Epithelial cell of esophagus (primary cell): ENCODE measurements around the gene SYT3.

Experiments
- DNase-seq: peaks from one replicate; pipeline ENCODE4 v3.0.0; 2010; ENCODE audit warnings: low read depth
- H3K4me3 ChIP-seq: 2 replicates; pipeline ENCODE4 v1.5.1; 2011; ENCODE audit warnings: mild to moderate bottlenecking, low read length, control low read depth
- TF ChIP-seq, protein P1 (sequence below): IDR thresholded peaks from 2 replicates; pipeline ENCODE4 v1.5.1; 2011; ENCODE audit warnings: low read depth, mild to moderate bottlenecking, low read length, control low read depth, inconsistent platforms; ENCODE audit not compliant: insufficient read depth; ENCODE audit errors: missing control alignments

The SYT3 gene

DNA sequence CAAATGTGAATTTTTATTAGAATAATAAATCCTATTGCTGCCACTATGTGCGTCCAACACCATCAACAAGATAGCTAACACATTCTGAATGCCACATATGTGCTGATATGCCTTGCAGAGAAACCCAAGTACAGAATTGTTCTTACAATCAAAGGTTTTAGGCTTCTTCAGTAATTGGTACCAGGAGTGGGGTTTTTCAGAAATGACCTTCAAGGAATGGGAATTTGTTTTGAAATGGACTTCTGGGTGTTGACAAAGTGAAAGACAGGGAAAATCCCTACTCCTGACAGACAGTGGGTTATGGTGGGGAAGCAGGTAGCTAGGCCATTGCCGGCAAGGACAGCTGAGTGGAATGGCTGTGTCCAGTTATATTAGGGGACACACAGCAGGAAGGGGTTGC lies 5.7 kb downstream of the SYT3 start:
- no peak overlapping the region for H3K4me3 ChIP-seq
- TF ChIP-seq, protein P1, sequence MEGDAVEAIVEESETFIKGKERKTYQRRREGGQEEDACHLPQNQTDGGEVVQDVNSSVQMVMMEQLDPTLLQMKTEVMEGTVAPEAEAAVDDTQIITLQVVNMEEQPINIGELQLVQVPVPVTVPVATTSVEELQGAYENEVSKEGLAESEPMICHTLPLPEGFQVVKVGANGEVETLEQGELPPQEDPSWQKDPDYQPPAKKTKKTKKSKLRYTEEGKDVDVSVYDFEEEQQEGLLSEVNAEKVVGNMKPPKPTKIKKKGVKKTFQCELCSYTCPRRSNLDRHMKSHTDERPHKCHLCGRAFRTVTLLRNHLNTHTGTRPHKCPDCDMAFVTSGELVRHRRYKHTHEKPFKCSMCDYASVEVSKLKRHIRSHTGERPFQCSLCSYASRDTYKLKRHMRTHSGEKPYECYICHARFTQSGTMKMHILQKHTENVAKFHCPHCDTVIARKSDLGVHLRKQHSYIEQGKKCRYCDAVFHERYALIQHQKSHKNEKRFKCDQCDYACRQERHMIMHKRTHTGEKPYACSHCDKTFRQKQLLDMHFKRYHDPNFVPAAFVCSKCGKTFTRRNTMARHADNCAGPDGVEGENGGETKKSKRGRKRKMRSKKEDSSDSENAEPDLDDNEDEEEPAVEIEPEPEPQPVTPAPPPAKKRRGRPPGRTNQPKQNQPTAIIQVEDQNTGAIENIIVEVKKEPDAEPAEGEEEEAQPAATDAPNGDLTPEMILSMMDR = no peak
- no peak for DNase-seq

DNA sequence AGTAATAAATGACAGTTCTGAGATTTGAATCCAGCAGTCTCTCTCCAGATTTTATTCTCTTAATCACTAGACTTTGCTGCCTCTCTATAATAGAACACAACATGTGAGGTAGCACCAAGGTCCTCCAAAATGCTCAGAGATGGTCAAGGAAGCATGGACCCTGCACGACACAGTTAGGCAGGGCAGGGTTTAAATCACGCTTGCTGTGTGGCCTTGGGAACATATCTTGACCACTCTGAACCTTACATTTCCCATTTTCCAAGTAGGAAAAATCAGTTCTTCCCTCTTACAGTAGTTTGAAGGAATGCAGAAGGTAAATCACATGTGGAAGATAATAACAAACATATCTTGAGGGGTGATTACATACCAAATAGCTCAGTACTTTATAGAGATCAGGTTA lies 6.3 kb downstream of the SYT3 start:
- TF ChIP-seq, protein P1 = no peak
- no peak overlapping the region for H3K4me3 ChIP-seq
- no peak for DNase-seq

DNA sequence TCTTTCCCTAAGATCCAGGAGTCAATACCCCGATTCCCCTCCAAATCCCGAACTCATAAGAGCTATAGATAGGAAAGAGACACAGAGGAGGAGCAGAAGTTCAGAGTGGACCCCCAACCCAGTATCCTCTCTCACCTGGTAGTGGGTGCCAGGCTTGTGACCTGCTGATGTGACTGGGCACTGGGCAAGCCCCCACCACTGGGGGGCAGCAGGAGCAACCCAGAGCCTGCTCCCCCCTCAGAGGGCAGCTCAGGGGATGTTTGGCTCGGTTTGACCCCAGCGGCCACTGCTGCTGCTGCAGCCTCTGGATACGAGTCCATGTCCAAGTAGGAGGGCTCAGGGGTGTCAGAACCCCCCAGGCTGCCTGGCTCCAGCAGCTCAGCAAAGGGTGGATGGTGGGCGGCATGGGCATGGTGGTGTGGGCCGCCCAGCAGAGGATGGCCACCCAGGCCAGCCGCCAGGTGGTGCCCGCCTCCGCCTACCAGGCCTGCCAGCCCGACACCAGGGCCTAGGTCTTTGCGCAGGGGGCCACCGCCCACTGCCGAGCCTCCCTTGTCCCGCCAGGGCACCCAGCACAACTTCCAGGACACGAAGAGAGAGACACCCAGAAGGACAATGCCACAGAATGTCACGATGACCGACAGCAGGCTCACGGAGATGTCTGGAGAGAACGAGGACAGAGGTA lies 7.4 kb downstream of the SYT3 start:
- no peak for DNase-seq
- H3K4me3 ChIP-seq = no peak overlapping the region
- TF ChIP-seq, protein P1 = no peak

DNA sequence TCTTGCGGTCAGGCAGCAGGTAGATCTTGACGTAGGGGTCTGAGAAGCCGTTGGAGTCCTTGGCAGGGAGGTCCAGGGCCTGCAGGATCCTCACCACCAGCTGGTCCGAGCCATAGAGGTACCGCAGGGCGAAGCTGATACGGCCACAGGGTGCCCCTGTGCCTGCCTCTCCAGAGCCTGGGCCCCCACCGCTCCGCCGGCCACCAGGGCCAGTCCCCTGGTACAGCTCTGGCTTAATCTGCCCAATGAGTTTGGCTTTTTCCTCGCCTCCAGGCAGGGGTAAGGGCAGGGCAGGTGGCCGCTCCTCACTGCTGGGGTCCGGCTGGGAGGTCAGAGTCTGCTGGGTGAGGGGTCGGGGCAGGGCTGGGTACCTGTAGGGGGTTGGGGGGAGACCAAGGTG lies 9.9 kb downstream of the SYT3 start:
- TF ChIP-seq, protein P1 = no peak

DNA sequence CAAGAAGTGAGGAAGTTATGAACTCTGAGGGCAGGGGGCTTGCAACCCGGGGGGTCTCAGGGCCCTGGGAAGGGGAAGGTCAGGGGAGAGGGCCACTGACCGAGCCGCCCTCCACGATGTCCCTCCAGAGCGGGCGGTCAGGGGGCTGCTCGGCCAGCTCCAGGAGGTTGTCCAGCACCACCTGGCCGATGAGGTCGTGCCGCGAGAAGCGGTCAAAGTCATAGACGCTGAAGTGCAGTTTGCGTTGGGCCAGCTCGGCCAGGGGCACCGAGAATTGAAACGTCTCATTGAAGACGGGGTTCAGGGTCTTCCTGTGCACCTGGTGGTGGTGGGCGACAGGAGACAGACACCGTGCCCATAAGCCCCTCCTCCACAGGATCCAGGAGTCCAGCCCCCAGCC lies 10.5 kb downstream of the SYT3 start:
- no peak overlapping the region for H3K4me3 ChIP-seq
- no peak for DNase-seq
- TF ChIP-seq, protein P1 = no peak

More for the DNA sequence above, 9.9 kb downstream of the SYT3 start:
- DNase-seq = no peak
- H3K4me3 ChIP-seq = no peak overlapping the region

DNA sequence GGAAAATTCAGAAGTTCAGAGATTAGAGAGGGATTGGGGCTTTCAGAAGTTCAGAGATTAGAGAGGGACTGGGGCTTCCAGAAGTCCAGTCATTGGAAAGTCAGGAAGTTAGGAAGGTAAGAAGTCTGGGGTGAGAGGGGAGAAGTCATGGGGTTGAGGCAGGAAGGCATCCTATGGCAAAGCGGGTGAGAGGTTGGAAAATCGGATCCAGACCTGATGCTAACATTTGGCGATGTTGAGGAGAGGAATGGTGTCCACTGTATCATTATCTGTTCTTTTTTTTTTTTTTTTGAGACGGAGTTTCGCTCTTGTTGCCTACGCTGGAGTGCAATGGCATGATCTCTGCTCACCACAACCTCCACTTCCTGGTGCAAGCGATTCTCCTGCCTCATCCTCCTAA lies 11.1 kb downstream of the SYT3 start:
- DNase-seq = no peak
- TF ChIP-seq, protein P1 = no peak
- H3K4me3 ChIP-seq = no peak overlapping the region

DNA sequence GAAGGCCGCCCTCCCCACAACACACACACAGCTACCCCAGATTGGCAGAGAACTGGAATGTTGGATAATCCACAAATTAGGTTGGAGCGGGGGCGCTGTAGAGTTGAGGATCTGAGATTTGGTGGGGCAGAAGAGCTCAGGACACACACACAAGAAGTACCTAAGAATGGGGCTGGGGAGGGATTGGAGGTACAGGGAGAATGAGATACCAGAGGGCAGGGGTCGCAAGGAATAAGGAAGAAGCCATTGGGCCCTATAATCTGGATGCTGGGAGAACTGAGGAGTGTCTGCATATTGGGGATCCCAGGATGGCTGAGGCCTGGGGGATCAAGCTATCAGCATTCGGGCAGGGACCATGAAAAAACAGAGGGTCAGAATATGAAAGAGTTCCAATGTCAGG lies 11.5 kb downstream of the SYT3 start:
- TF ChIP-seq, protein P1 = no peak
- no peak for DNase-seq
- no peak overlapping the region for H3K4me3 ChIP-seq
